GM19397 (cell line): ENCODE results near the gene CTF1.

Experiments
- ATAC-seq: cut with Tn5 transposase; IDR thresholded peaks from one replicate; pipeline ENCODE4 v1.9.1; 2021; ENCODE audit warnings: mild to moderate bottlenecking, moderate library complexity; ENCODE audit not compliant: unreplicated experiment

CTF1 gene

DNA sequence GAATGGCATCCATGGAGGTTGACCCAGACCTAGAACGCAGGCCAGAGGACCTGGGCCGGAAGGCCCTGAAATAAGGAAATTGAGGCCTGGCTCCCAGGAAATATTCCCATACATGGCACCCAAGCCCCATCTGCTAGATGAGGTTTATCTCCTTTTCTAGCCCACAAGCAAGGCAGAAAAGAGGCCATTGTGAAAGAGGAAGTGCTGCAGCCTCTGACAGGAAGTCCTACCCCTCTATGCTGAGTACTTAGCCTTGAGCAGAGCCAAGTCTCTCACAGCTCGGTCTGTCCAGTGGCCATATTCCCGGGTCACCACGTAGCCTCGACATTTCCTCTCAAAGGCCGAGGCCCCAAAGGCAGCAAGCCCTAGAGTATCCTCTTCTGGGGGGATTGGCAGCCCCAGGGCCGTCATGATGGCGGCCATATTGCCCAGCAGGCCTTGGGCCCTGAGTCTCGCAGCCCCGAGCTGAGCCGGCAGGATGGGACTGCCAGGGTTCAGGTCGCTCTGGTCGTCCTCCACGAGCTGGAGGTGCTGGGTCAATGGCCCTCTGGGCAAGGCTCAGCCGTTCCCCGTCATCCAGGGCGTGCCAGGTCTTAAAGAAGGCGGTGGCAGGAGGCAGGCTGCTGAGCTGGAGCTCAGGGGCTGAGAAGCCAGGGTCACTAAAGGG is 7.8 kb downstream of the CTF1 start:
- ATAC-seq = no peak

DNA sequence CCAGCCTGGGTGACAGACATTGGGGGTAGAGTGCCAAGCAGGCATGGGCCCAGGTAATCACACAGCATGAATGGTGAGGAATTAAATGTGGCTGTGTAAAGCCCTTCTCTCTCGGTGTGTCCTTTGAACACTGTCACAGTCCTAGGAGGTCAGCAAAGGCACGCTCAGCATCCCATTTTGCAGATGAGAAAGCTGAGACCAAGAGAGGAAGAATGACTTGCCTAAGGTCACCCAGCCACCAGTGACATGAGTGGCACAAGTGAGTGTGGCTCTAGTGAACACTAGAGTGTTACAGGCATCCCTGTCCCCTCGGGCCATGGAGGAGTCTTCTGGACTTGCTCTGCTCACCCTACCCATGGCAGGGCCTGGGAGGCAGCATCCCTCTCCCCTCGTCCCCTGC is 10.7 kb downstream of the CTF1 start:
- ATAC-seq = no peak

DNA sequence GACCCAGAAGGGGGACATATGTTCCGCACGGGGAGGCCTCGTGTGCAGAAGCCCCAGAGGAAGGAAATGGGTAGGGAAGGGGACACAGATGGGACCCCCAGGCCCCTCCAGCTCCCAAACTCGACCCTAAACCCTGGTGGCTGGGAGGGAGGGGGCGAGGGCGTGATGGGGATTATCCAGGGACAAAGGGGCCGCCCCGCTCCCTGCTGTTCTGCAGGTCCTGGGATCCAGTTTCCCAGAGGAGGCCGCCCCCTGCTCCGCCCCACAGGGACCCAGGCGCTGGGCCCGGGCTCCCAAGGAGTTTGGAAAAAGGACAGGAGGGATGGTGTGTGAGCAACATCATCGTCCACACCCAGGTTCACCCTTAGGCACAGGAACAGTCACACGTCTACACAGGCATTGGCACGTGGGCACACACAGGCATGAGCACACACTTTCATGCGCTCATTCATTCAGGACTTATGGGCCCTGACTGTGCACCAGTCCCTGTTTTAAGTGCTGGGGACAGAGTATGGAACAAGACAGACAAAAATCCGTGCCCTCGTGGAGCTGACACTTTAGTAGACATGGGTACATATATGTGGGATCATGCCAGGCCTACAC is 14.1 kb downstream of the CTF1 start:
- no peak for ATAC-seq

DNA sequence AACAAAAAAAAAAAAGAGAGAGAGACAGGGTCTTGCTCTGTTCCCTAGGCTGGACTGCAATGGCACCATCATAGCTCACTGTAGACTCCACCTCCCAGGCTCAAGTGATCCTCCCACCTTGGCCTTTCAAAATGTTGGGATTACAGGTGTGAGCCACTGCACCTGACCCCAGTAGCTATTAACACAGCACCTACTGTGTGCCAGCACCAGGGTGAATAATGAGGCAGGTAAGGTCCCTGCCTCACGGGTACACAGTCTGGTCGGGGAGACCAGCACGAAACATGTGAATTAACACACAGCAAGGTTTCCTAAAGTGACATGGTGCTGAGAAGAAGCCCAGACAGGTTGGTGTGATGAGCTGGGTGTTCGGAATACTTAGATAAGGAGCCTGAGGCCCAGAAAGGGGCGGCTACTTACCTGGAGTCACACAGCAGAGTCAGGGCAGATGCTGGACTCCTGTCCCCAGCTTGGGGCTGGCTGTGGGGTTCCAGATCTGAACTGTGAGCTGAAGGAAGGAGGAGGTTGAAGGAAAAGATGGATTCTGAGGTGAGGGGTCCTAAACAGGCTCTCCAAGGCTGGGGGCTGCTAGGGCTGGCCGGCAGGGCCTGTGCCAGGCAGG is 16.5 kb downstream of the CTF1 start:
- no peak for ATAC-seq

DNA sequence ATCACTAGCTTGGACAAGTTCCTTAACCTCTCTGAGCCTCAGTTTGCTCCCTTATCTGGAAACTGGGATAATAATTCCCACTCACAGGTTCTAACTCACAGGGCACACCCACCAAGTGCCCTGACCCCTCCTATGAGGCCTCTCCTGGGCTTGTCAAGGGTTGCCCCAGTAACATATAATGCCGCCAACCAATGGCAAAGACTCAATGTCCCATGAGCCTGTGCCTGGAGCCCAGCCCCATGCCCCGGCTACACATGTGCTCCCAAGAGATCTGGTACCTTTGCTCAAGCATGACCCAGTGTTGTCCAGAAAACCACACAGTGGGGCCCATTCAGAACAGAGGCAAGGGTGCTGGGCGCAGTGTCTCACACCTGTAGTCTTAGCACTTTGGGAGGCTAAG is 18.4 kb downstream of the CTF1 start:
- ATAC-seq = no peak

DNA sequence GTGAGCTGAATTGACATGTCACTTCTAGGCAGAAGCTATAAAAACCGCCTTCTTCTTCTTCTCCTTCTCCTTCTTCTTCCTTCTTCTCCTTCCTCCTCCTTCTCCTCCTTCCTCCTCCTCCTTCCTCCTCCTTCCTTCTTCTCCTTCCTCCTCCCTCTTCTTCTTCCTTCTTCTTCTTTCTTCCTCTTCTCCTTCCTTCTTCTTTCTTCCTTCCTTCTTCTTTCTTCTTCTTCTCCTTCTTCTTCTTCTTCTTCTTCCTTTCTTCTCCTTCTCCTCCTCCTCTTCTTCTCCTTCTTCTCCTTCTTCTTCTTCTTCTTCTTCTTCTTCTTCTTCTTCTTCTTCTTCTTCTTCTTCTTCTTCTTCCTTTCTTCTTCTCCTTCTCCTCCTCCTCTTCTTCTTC is 22.2 kb downstream of the CTF1 start:
- no peak for ATAC-seq

DNA sequence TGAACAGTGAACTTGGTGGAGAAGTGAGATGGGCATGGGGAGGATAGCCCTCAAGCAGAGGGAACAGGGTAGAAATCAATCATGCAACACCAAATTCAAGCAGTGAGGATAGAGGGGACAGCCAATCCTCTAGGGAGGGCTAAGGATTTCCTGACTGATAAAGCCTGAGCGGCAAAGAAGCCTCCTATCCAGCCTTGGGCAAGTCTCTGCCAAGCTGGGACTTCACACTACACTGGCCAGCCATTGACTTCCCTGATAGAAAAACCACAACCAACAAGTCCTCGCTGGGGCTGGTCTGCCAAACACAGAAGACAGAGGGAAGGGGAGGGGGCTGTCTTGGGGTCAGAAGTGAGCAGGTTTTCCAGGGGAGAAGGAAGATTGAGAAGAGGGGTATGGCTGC is 24.5 kb downstream of the CTF1 start:
- ATAC-seq = no peak

DNA sequence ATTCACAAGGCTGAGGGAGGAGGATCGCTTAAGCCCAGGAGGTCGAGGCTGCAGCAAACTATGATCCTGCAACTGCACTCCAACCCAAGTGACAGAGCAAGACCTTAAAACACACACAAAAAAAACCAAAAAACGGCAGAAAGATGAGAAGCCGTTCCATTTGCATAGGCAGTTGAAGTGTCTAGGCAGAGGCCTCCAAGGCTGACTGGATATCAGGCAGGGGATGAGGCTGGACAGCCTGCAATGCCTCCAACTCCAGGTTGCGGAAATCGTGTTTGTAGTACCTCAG is 25.0 kb downstream of the CTF1 start:
- no peak for ATAC-seq

DNA sequence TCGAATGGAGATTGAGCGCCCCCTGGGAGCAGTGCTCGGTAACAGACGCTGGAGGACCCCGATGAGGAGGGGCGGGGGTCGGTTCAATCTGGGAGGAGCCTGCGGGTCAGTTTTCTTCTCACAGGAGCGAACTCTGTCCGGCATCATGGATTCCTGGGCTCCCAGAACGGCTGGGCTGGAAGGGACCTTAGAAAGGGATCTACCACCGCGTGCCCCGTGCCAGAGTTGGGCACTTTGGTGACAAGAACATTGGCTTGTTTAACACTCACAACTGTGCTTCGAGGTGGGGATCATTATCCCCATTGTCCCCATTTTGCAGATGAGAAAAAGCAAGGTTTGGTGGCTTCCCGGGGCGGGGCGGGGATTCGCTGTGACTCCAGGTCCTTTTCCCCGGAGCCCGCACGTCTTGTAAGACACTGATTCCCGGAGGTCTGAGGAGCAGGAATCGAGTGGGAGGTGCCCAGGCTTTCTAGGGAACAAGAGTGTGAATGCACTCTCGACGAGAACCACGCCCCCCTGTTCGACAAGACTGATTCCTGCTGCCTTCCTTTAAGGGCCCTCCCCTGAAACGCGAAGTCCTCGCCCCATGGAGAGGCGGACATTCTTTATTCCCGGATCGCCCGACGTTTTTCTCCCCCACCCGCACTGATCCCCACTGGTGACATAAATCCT is 25.5 kb downstream of the CTF1 start:
- ATAC-seq = no peak

DNA sequence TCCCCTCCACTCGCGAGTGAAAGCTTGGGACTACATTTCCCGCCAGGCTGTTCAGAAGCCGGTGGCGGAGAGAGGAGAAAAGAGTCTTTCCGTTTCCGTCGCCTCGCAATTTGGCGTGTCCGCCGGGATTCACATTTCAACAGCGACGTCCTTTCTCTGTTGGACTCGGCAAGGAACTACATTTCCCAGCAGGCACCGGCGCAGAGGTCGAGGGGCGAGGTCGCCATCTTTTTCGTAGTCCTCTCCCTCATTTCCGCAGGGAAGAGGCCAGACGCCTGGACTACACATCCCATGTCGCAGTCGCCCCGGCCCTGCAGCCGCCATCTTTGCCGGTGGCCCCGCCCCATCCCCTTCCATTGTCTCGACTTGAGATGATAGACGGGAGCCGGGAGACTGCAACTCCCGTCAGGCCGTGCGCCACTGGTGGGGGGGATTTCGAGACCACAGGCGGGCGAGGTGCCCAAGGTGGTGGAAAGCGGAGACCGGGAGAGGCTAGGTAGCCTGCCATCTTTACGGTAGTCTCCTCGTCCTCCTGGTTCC is 26.1 kb downstream of the CTF1 start:
- ATAC-seq = peak; percentile 72

DNA sequence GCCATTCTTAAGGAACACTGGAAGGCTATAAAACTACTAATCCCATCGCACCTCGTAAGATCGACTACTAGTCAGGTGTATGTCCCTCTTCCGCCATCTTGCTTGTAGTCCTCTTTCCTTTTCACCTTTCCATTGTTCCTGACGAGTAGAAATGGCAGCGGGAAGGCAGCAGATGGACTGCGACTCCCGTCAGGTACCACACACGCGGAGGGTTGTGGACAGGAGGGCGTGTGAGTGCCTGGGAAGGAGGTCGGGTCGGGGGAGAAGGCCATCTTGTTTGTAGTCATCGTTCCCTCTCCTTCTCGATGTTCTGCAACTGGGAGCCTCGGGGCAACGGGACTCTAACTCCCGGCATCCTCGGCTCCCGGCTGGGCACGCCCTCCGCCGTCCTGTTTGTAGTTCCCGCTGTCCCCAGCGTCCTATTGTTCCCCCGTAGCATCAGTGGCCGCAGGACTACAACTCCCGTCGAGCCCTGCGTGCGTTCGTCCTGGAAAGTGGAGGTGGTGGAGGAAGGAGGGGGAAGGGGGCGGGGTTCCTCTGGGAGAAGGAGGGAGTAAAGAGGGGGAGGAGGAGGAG is 26.6 kb downstream of the CTF1 start:
- ATAC-seq = peak; percentile 60

DNA sequence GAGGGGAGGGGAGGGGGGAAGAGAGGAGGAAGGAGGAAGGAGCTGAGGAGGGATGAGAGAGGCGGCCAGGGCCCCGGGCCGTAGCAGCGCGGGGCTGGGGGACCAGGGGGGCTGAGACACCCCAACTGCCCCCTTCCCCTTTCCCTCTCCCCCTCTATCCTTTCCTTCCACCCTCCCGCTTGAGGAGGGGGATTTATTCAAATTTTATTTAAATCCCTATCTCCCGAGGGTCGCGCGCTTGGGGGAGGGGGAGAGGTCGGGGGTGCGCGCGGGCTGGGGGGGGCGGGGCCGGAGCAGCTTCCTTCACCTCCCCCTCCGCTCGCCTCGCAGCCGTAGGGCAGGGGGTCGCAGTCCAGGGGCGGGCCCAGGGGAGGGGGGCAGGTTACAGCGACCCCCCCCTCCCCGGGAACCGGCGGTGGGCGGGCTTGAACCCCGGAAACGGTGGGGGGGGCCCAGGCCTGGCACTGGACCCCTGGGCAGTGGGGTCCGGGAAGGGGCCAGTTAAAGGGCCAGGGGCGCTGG is 27.2 kb downstream of the CTF1 start, which contains the start of gene FBXL19:
Gene FBXL19, plus strand, starts transcription at position 19 of the 522 bp plus-strand sequence. CDS start 2,183 bp downstream, outside the sequence.
- ATAC-seq = no peak

DNA sequence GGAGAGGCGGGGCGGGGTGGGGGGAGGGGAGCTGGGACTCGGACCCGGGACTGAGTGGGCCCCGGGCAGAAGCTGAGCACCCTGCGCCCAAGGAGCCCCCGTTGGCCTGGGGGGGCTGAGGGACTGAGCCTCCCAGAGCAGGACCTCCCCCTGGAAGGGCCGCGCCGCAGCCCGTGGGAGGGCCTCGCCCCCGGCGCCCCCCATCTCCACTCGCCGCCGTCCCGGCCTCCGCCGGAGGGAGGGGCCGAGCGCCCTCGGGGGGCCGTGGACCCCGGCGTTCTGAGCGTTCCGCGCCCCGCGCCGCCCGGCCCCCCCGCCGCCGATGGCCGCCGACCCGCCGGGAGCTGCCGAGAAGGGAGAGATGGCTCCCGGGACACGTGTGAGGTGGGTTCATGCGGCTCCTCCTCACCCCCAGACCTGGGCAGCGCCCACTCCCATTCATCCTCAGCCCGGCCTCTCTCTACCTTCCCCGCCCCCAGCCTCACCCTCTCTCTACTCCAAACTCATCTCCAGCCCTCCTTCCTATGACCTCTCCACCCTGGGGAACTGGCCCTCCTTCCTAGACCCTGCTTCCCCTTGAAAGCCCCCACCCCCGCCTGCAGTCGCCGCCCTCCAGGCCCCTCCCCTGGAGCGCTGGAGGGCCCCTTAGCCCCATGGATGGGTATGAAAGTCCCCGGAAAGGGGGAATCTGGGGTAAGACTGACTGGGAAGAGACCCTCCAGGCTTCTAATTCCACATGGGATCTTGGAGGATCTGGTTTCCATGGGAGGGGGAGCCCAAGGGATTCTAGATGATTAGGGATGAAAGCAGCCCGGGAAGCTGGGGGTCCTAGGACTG is 27.9 kb downstream of the CTF1 start:
- no peak for ATAC-seq

DNA sequence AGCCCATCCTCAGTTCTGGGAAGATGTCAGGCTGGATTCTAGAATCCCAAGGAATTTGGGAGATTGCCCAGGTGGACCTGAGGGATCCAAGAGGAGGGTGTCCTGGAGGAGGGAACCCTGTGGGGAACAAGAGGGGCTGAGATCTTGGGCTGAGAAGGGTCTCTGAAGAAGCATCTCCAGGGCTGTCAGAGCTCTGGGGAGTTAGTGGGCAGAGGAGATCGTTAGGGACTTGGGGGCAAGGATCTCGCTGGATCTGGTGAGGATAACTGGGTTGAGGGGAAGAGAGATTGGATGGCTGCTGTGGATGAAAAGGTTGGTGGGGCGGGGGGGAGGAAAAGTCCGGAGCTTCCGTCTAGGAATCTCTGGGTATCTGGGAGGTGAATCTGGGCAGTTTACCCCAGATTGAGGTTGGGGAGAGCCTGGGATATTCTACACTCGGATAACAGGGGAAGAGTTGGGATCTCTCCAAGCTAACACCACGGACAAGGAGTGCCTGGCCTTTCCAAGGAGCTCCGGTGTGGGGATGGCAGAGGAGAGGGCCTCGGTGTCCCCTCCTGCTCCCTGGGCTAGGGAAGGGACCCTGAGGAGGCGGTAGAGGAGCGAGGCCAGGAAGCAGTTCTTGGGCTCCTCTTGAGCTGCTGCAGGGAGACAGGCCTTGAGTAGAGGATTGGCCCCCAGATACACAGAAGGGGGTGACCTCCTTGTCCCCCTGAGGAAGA is 28.7 kb downstream of the CTF1 start:
- no peak for ATAC-seq

DNA sequence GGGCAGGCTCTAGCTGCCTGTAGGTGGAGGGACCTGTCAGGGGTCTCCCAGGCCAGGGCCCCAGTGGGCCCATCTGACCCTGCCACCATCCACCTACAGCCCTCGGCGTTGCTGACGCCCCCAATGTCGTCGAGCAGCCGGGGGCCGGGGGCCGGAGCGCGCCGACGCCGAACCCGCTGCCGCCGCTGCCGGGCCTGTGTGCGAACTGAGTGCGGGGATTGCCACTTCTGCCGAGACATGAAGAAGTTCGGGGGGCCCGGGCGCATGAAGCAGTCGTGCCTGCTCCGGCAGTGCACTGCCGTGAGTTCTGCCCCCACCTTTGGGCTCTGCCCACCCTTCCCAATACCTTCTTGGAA is 29.2 kb downstream of the CTF1 start:
- no peak for ATAC-seq

DNA sequence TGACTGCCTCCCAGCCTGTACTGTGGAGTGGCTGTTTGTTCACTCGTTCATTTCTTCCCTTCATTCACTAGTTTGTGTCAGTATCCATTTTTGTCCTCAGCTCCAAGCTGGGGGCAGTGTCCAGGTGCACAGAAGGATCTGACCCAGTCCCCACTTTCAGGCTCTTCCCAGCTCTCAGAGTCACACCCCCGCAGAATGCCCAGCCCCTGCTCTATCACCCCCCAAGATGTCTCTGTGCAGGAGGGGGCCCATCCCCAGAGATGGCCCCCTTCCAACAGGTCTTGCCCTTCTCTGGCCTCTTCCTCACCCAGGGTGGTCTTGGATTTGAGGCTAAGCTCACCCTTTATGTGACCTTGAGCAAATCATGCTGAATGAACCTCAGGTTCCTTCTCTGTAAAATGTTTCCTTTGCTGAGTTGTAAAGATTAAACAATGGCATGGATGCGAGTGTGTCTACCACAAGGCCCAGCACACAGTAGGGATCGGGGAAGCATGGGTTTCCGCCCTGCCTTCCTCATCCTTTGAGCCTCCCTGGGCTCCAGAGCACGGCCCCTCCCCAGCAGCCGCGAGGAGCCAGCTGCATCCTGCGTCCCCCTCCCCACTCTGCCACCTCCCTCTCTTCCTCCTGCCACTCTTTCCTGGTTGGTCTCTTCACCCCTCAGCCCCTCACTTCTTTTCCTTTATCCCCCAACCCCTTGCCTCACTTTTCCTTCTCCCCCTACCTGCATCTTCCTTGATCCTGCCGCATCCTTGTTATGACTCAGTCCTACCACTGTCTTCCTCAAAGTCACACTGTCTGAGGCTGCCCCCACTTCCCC is 29.8 kb downstream of the CTF1 start:
- no peak for ATAC-seq

DNA sequence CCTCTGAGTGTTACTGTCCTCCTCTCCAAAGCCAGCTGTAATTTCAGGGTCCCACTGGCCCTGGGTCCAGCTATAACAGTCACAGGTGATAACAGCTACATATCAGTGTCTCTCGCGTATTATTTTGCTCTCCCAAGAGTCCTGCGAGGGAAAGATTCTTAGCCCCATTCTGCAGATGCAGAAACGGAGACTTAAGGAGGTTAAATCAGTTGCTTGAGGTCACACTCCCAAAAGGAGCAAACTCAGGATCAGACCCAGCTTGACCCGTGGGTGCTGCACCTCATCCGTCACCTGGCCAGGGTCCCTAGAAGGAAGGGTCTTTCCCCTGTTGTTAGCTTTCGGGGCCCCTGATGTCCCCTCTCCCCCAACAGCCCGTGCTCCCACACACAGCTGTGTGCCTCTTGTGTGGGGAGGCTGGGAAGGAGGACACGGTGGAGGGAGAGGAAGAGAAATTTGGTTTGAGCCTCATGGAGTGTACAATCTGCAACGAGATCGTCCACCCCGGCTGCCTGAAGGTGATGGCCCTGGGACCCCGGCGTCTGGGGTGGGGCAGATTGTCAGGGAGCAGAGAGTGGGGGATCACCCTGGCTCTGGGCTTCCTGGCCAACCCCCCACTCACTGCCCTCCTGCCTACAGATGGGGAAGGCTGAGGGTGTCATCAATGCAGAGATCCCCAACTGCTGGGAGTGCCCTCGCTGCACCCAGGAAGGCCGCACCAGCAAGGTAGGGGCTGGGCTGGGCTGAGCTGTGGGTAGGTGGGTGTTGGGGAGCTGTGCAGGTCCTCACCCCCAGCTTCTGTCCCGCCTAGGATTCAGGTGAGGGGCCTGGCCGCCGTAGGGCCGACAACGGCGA is 30.7 kb downstream of the CTF1 start:
- ATAC-seq = no peak

DNA sequence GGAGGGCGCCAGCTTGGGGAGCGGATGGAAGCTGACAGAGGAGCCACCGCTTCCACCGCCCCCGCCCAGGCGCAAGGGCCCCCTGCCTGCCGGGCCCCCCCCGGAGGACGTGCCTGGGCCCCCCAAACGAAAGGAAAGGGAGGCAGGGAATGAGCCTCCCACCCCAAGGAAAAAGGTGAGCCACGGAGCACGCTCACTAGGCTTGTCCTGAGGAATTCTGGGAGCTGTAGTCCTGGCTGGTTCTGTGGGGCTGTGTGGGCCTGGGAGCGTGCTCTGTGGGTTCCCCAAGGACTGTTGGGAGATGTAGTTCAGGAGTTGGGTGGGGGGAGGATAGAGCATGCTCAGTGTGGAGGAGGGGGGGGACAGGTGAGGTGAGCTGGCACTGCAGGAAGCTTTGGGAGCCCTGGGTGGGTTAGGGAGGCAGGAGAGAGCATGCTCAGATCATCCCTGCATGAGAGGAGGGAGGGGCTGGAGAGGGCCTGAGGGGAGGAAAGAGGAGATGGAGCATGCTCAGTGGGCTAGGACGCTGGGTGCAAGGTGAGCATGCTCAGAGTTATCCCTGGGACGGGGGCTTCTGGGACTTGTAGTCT is 31.5 kb downstream of the CTF1 start:
- ATAC-seq = no peak
